Lower leg skin (tissue), 4 donors: ENCODE measurements around the gene ABCA1. TPM values are rescaled to one million over a fixed set of nuclear protein-coding genes. Genes with fewer than 3 reads are reported as not detected.

Experiments used
- DNase-seq, 2 donors: peaks; one replicate each; pipeline ENCODE4 v3.0.0-alpha.2; 2019; ENCODE audit warnings: low spot score in 2 of 2
- H3K4me3 ChIP-seq: fragments of 200-600 bp; sonication (generic); 2 replicates; pipeline ENCODE4 v1.5.1; 2017; ENCODE audit warnings: mild to moderate bottlenecking, low read depth; ENCODE audit not compliant: poor library complexity, severe bottlenecking
- CTCF ChIP-seq, 3 donors: fragments of 450-650 bp; IDR thresholded peaks; one replicate each; pipeline ENCODE4 v1.5.1; 2016; ENCODE audit warnings: antibody characterized with exemption in 3 of 3, mild to moderate bottlenecking in 3 of 3, moderate library complexity in 2 of 3
- POLR2A ChIP-seq, 2 donors: fragments of 450-650 bp; IDR thresholded peaks; one replicate each; pipeline ENCODE4 v1.6.1; 2016 to 2017; ENCODE audit warnings: antibody characterized with exemption in 2 of 2, mild to moderate bottlenecking in 1 of 2, moderate library complexity in 1 of 2
- WGBS, 2 donors: methylation state at CpG; one replicate each; pipeline ENCODE4 v1.1.5; 2018; 5-methylcytosine and 5-hydroxymethylcytosine counted together
- intact Hi-C: fragments of 100-400 bp; cut with DNase I; formaldehyde crosslinking; loops from one replicate; pipeline ENCODE4 v1.15.0; 2023; ENCODE audit warnings: low total_unique reads
- total RNA-seq, 4 donors: library from RNA; depleted of rRNA; stranded (reverse); fragments of >200 nt; gene quantifications; one replicate each; pipeline ENCODE4 v1.1.0, GENCODE V29; 2016

ABCA1 gene
- total RNA-seq, 4 donors from 2014 or later: 35.6 to 60.7 (median 39.8) TPM

DNA sequence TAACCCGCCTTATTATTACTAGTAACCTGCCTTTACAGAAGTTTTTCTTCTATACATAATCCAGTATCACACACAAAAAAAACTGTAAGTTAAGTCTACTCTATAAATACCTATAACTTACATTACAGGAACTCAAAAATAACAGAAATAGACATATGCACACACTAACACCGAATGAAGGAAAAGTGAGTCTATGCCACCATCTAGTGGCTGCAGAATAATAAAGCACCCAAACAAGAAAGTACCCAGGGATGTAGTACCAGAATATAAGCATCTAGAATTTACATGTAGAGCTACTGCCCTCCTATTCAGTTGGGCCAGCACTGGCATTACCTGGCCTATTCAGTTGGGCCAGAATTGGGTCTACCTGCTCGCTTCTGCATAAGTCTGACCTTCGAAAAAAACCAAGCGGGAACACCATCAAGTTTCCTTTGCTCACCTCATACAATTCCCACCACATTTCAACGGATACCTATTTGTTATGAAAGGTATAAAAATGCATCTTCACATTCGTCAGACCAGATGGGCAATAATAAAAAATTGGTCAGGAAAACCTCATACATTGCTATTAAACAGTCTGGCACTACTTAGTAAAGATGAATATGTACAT, 184.5 kb downstream of the ABCA1 start:
- H3K4me3 ChIP-seq: no peak overlapping the region
- 26 to 36% methylated on average over 7 of the region's 7 CpGs for WGBS, 2 donors
- TF ChIP-seq CTCF (IDR thresholded peaks at IDR 0.05) (peak in 1 of 3 donors; percentile 21), POLR2A (IDR thresholded peaks at IDR 0.05) (no peak)
- no peak for DNase-seq
- intact Hi-C loops: no loop called here

- TF ChIP-seq POLR2A (IDR thresholded peaks at IDR 0.05) (no peak), CTCF (IDR thresholded peaks at IDR 0.05) (no peak)
- WGBS, 2 donors: 18 to 31% methylated on average over 1 of the region's 1 CpG
- intact Hi-C loops: no loop called here
These were observed 187.3 kb downstream of the ABCA1 start for GRCh38 chr9:104740621-104741020.

GRCh38 chr9:104738452-104738851, 189.5 kb downstream of the ABCA1 start:
- no peak for DNase-seq
- TF ChIP-seq POLR2A (IDR thresholded peaks at IDR 0.05) (no peak), CTCF (IDR thresholded peaks at IDR 0.05) (no peak)
- intact Hi-C loops: no loop called here
- no peak overlapping the region for H3K4me3 ChIP-seq
- 73 to 78% methylated on average over 3 of the region's 3 CpGs for WGBS, 2 donors

More at GRCh38 chr9:104740621-104741020, 187.3 kb downstream of the ABCA1 start:
- no peak overlapping the region for H3K4me3 ChIP-seq
- no peak for DNase-seq

Other genes starting within 250 kb of the ABCA1 start
- gene OR13D1, start 233.6 kb downstream of the ABCA1 start, total RNA-seq: not detected
- gene NIPSNAP3A, start 180.5 kb downstream of the ABCA1 start, total RNA-seq: 10 to 100 TPM; 22.0 to 30.1 (median 26.0) TPM
- 1 to 10 TPM; 1.6 to 3.2 (median 1.9) TPM for gene NIPSNAP3B, start 164.0 kb downstream of the ABCA1 start, total RNA-seq